ENCODE data around the gene RGS10.

The RGS10 gene

DNA sequence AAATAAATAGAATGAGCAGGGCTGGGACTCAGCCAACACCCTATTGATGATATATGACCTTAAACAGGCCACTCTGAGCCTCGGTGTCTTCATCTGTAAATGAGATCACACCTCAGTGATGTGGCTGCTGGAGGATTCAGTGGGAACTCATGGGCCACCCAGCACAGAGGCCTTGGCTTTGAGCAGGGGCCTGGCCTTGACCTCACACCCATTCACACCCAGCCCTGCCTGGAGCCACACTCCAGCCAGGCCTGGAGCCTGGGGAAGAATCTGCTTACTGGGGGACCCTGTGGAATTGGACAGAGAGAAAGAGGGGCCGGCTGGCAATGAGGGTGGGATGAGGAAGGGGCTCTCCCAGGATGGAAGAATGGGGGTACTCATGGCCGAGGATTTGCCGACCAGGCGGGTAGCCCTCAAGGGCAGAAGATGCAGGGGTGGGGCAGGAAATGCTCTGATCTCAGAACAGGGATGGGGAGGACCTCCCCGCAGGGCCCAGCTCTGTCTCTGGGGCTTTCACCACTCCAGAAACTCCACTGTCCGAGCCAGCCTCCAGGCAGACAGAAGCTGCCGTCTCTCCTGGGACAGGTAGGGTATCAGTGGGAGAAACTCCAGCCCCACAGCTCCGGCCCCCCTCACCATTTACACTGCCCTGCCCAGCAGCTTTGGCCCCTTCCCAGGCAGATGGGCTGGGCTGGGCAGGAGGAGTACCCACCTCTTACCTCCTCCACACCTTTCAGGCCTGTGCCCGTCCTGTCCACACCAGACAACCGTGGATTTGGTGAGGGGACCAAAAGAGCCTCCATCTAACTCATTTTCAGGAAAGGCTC is 81.9 kb downstream of the RGS10 start:
- H3K4me1 Mint-ChIP-seq = no peaks in the 10 kb centered on the region
- no peak overlapping the region for H3K4me3 Mint-ChIP-seq
- H3K27me3 Mint-ChIP-seq = no peaks in the 10 kb centered on the region
- no peaks in the 10 kb centered on the region for H3K9me3 Mint-ChIP-seq
- no peak overlapping the region for H3K27ac Mint-ChIP-seq
- H3K36me3 Mint-ChIP-seq = peaks cover 2% of the 10 kb centered on the region

- Mint-ChIP-seq H3K4me3 (no peak overlapping the region), H3K4me1 (no peaks in the 10 kb centered on the region), H3K27ac (no peak overlapping the region), H3K36me3 (peaks cover 2% of the 10 kb centered on the region), H3K27me3 (no peaks in the 10 kb centered on the region), H3K9me3 (no peaks in the 10 kb centered on the region)
These were observed 82.7 kb downstream of the RGS10 start for GRCh38 chr10:119459681-119460340.

- Mint-ChIP-seq H3K36me3 (peaks cover 3% of the 10 kb centered on the region), H3K27ac (no peak overlapping the region), H3K4me1 (no peaks in the 10 kb centered on the region), H3K4me3 (no peak overlapping the region), H3K27me3 (no peaks in the 10 kb centered on the region), H3K9me3 (no peaks in the 10 kb centered on the region)
These were observed 84.4 kb downstream of the RGS10 start for GRCh38 chr10:119457966-119458766.

GRCh38 chr10:119456435-119456810 is 86.1 kb downstream of the RGS10 start:
- H3K36me3 Mint-ChIP-seq = peaks cover 2% of the 10 kb centered on the region
- no peaks in the 10 kb centered on the region for H3K9me3 Mint-ChIP-seq
- H3K4me3 Mint-ChIP-seq = no peak overlapping the region
- H3K4me1 Mint-ChIP-seq = no peaks in the 10 kb centered on the region
- H3K27ac Mint-ChIP-seq = no peak overlapping the region
- no peaks in the 10 kb centered on the region for H3K27me3 Mint-ChIP-seq

DNA sequence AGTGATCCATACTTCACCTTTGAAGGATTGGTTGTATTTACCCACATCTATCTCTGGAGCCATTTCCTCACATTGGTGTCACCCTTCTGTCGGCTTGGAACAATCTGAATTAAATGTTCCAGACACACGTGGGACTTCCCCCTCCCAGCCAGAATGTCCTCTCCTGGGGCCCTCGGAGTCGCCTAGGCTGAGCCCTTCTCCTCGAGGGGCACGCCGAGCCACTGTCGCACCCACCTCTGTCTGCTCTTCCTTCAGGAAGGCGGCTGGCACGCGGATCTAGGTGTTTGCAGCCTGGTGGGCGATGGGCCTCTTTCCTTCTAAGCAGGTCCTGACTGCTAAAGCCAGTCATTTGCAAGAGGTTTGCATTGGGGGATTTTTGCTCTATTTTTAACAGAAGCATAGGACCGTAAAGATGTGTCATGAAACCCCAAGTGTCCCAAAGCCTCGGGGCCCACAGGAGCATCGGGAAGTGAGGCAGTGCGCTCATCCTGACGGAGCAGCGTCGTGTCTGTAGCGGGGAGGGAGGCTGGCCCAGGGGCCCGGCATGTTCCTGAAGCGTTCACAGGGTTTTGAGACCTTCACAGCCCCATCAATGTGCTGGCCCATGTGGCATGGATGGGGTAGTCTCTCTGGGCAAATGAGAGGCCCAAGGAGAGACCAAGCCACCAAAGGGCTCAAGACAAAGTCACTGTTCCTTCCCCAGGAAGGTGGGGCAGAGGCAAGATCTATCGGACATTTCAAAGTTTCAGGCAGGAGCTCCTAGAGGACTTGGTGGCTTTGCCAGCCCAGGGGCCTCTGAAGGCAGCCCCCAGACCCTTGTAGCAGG is 86.7 kb downstream of the RGS10 start:
- H3K27me3 Mint-ChIP-seq = no peaks in the 10 kb centered on the region
- no peak overlapping the region for H3K27ac Mint-ChIP-seq
- no peaks in the 10 kb centered on the region for H3K4me1 Mint-ChIP-seq
- H3K36me3 Mint-ChIP-seq = peaks cover 2% of the 10 kb centered on the region
- H3K4me3 Mint-ChIP-seq = no peak overlapping the region
- no peaks in the 10 kb centered on the region for H3K9me3 Mint-ChIP-seq

DNA sequence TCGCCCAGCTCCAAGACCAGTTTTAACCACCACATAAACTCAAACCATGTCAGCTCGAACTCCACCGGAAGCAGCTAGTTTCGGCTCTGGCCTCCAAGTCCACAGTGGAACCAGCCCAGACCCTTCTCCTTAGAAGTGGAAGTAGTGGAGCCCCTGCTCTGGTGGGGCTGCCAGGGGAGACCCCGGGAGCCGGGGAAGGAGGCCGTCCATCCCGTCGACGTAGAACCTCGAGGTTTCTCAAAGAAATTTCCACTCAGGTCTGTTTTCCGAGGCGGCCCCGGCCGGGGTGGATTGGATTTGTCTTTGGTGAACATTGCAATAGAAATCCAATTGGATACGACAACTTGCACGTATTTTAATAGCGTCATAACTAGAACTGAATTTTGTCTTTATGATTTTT is 87.5 kb downstream of the RGS10 start:
- H3K27ac Mint-ChIP-seq = no peak overlapping the region
- no peaks in the 10 kb centered on the region for H3K27me3 Mint-ChIP-seq
- no peaks in the 10 kb centered on the region for H3K9me3 Mint-ChIP-seq
- no peak overlapping the region for H3K4me3 Mint-ChIP-seq
- H3K4me1 Mint-ChIP-seq = no peaks in the 10 kb centered on the region
- H3K36me3 Mint-ChIP-seq = peaks cover 2% of the 10 kb centered on the region

- no peak overlapping the region for H3K27ac Mint-ChIP-seq
- H3K36me3 Mint-ChIP-seq = peaks cover 2% of the 10 kb centered on the region
- H3K27me3 Mint-ChIP-seq = no peaks in the 10 kb centered on the region
- H3K4me1 Mint-ChIP-seq = no peaks in the 10 kb centered on the region
- no peaks in the 10 kb centered on the region for H3K9me3 Mint-ChIP-seq
- no peak overlapping the region for H3K4me3 Mint-ChIP-seq
These were observed 88.2 kb downstream of the RGS10 start for GRCh38 chr10:119454316-119454715.

- H3K4me3 Mint-ChIP-seq = no peak overlapping the region
- no peaks in the 10 kb centered on the region for H3K27me3 Mint-ChIP-seq
- no peak overlapping the region for H3K27ac Mint-ChIP-seq
- no peaks in the 10 kb centered on the region for H3K9me3 Mint-ChIP-seq
- peaks cover 2% of the 10 kb centered on the region for H3K36me3 Mint-ChIP-seq
- H3K4me1 Mint-ChIP-seq = no peaks in the 10 kb centered on the region
These were observed 89.2 kb downstream of the RGS10 start for GRCh38 chr10:119453313-119453712.

GRCh38 chr10:119452396-119452795 is 90.1 kb downstream of the RGS10 start:
- no peaks in the 10 kb centered on the region for H3K4me1 Mint-ChIP-seq
- H3K36me3 Mint-ChIP-seq = peaks cover 2% of the 10 kb centered on the region
- H3K4me3 Mint-ChIP-seq = no peak overlapping the region
- no peaks in the 10 kb centered on the region for H3K27me3 Mint-ChIP-seq
- no peak overlapping the region for H3K27ac Mint-ChIP-seq
- H3K9me3 Mint-ChIP-seq = no peaks in the 10 kb centered on the region

DNA sequence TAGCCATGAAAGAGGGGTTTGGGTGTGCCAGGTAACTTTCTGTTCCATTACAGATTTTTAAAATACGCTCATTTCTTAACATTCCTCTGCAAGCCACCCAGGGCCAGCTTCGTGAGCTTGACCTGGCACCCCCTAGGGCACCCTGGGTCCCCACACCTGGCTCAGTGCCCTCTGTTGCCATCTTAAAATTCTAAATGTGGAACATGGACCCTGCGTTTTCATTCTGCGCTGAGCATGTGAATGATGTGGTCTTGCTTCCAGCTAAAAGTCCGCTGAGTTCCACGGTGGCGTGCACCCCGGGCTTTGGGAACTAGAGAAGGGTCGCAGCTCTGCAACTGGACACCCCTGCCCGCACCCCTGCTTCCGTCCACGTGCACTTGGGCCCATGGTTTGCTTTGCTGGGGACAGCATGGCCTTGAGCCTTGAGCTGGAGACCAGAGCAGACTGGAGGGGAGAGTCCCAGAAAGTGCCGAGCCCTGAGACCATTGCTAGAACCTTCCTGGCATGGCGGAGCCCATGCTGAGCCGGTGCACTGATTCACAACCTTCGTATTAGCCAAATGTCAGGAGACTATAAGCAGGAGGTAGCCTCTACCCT is 91.1 kb downstream of the RGS10 start:
- Mint-ChIP-seq H3K27me3 (no peaks in the 10 kb centered on the region), H3K36me3 (peaks cover 2% of the 10 kb centered on the region), H3K4me1 (no peaks in the 10 kb centered on the region), H3K9me3 (no peaks in the 10 kb centered on the region), H3K4me3 (no peak overlapping the region), H3K27ac (no peak overlapping the region)

GRCh38 chr10:119450606-119451299 is 91.8 kb downstream of the RGS10 start:
- no peaks in the 10 kb centered on the region for H3K27me3 Mint-ChIP-seq
- H3K4me3 Mint-ChIP-seq = no peak overlapping the region
- peaks cover 5% of the 10 kb centered on the region for H3K4me1 Mint-ChIP-seq
- H3K9me3 Mint-ChIP-seq = no peaks in the 10 kb centered on the region
- peaks cover 2% of the 10 kb centered on the region for H3K36me3 Mint-ChIP-seq
- no peak overlapping the region for H3K27ac Mint-ChIP-seq

Measured in activated naive CD4-positive, alpha-beta T cell treated with anti-CD3 and anti-CD28 coated beads, Interleukin-2, amount 50 U/mL, for 24 hours (primary cell).